AG09309 (cell line): ENCODE results near the gene SMIM8.

Experiments
- DNase-seq: peaks from one replicate; pipeline ENCODE4 v3.0.0-alpha.2; 2010; ENCODE audit warnings: low read depth
- H3K4me3 ChIP-seq: 2 replicates; pipeline ENCODE4 v1.5.1; 2011; ENCODE audit warnings: mild to moderate bottlenecking, low read depth, low read length, moderate library complexity; ENCODE audit not compliant: control insufficient read depth
- CTCF ChIP-seq: IDR thresholded peaks from 2 replicates; pipeline ENCODE4 v1.5.1; 2011; ENCODE audit warnings: mild to moderate bottlenecking, low read depth, low read length, inconsistent platforms; ENCODE audit not compliant: insufficient read depth, control insufficient read depth; ENCODE audit errors: missing control alignments

The SMIM8 gene

GRCh38 chr6:87357479-87358196 lies 35.2 kb downstream of the SMIM8 start:
- no peak for TF ChIP-seq CTCF
- no peak for DNase-seq
- H3K4me3 ChIP-seq, result no peak overlapping the region

GRCh38 chr6:87364602-87365252 lies 42.3 kb downstream of the SMIM8 start:
- DNase-seq, result no peak
- TF ChIP-seq CTCF, result no peak

DNA sequence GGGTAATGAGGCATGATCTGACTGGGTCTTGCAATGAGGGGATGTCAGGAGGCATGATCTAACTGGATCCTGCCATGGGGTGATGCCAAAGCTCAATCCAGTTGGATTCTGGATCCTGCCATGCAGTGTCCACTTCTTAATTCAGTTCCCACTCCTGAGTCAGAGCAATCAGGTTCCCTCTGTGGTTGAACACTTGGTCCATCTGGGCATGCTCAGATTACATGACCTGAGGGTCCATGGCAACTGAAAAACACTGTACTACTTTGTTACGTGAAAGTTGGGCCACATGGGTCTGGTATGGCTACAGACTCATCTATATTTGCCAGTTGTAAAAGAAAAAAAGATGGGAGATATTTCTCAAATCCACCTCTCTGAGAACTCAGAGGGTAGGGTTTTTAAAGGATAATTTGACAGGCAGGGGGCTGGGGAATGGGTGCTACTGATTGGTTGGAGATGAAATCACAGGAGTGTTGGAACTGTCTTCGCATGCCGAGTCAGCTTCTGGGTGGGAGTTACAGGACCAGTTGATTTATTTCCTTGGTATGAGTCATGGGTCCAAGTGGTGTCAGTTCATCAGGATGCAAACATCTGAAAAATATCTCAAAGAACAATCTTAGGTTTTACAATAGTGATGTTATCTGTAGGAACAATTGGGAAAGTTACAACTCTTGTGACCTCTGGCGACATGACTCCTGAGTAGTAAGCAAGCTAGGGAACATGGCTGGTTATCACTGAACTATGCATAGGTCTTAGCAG lies 43.9 kb downstream of the SMIM8 start:
- H3K4me3 ChIP-seq, result no peak overlapping the region
- no peak for TF ChIP-seq CTCF
- no peak for DNase-seq

More at GRCh38 chr6:87364602-87365252, 42.3 kb downstream of the SMIM8 start:
- no peak overlapping the region for H3K4me3 ChIP-seq

DNA sequence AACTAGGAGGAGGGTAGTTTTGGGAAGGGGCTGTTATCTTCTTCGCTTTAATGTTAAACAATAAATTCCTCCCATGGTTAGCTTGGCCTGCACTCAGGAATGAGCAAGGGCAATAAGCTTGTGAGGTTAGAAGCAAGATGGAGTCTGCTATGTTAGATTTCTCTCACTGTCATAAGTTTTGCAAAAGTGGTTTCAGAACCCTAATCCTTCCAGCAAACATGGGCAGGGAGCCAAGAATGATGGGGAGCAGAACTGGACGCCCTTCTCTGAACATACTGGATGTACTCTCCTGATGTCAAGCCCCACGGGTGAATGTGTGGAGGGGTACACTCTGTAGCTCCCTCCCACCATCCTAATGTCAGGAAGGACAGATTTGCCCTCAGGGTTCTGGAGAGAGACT lies 44.5 kb downstream of the SMIM8 start:
- no peak for TF ChIP-seq CTCF
- DNase-seq, result no peak
- no peak overlapping the region for H3K4me3 ChIP-seq

DNA sequence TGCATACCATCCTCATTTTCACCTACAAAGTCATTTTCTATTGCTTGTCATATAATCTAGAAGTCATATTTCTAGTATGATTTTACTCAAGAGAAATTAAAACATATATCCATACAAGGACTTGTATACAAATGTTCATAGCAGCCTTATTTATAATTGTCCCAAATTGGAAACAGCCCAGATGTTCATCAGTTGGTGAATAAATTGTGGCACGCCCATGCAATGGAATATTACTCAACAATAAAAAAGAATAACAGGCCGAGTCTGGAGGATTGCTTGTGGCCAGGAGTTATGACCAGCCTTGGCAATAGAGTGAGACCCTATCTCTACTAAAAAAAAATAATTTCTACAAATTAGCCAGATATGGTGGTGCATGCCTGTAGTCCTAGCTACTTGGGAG lies 51.0 kb downstream of the SMIM8 start:
- no peak overlapping the region for H3K4me3 ChIP-seq
- TF ChIP-seq CTCF, result no peak
- no peak for DNase-seq

DNA sequence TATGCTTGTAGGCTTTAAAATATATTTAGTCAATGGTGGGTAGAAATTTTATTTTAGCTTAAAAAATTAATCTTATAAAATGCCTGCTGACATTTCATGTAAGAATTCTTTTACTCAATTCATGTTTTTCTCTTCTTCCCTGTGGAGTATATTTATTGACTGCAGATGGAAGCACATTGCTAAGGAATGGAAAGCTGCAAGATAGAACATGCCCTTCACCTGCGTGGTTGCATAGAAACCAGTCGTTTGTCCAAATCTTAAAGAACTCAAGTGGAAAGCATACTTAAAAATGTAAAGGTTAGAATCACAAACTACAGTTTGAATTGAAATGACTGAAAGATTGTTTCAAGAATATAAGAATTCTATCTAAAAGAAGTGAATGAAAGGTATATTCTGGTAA lies 52.9 kb downstream of the SMIM8 start:
- no peak for DNase-seq
- no peak for TF ChIP-seq CTCF
- H3K4me3 ChIP-seq, result no peak overlapping the region
